HepG2 (cell line): Measurements from ENCODE around the gene NNAT. TPM values are rescaled to one million over a fixed set of nuclear protein-coding genes. Genes with fewer than 3 reads are reported as not detected.
A peak's percentile ranks its signal among the peaks of the same experiment; 100 is the strongest.

Source experiments
- CSRNP2 ChIP-seq: sonication (generic); formaldehyde crosslinking; conservative IDR thresholded peaks from 2 replicates; pipeline ENCODE4 v1.8.0; 2022; ENCODE audit warnings: low read depth, missing genetic modification reagents
- CTCF ChIP-seq: sonication (generic); formaldehyde crosslinking; IDR thresholded peaks from 2 replicates; pipeline ENCODE4 v1.5.0; 2020; ENCODE audit warnings: mild to moderate bottlenecking, missing genetic modification reagents, moderate library complexity
- DPF2 ChIP-seq: sonication (generic); formaldehyde crosslinking; IDR thresholded peaks from 2 replicates; pipeline ENCODE4 v1.4.0; 2020; ENCODE audit warnings: mild to moderate bottlenecking, low read depth, missing genetic modification reagents, borderline replicate concordance
- GLMP ChIP-seq: sonication (generic); formaldehyde crosslinking; IDR thresholded peaks from 2 replicates; pipeline ENCODE4 v1.9.0; 2021; ENCODE audit warnings: missing genetic modification reagents, mild to moderate bottlenecking, borderline replicate concordance
- HOXA3 ChIP-seq: sonication (generic); formaldehyde crosslinking; IDR thresholded peaks from 2 replicates; pipeline ENCODE4 v1.5.0; 2020; ENCODE audit warnings: missing genetic modification reagents
- IRF9 ChIP-seq: sonication (generic); formaldehyde crosslinking; IDR thresholded peaks from 2 replicates; pipeline ENCODE4 v1.8.0; 2022; ENCODE audit warnings: missing genetic modification reagents, mild to moderate bottlenecking, borderline replicate concordance
- KDM3A ChIP-seq: IDR thresholded peaks from 2 replicates; pipeline ENCODE4 v1.6.1; 2018; ENCODE audit warnings: low read depth, missing compliant biosample characterization
- MAFG ChIP-seq: sonication (generic); formaldehyde crosslinking; IDR thresholded peaks from 2 replicates; pipeline ENCODE4 v1.5.1; 2020; ENCODE audit warnings: mild to moderate bottlenecking, missing genetic modification reagents
- PRDM10 ChIP-seq: sonication (generic); formaldehyde crosslinking; IDR thresholded peaks from 2 replicates; pipeline ENCODE4 v1.4.0; 2020; ENCODE audit warnings: low read depth, missing genetic modification reagents
- TSC22D2 ChIP-seq: sonication (generic); formaldehyde crosslinking; IDR thresholded peaks from 2 replicates; pipeline ENCODE4 v1.5.1; 2020; ENCODE audit warnings: missing genetic modification reagents, mild to moderate bottlenecking, borderline replicate concordance
- ZBTB49 ChIP-seq: sonication (generic); formaldehyde crosslinking; IDR thresholded peaks from 2 replicates; pipeline ENCODE4 v1.4.0; 2020; ENCODE audit warnings: missing genetic modification reagents, borderline replicate concordance
- ZNF136 ChIP-seq: sonication (generic); formaldehyde crosslinking; IDR thresholded peaks from 2 replicates; pipeline ENCODE4 v1.8.1; 2022; ENCODE audit warnings: low read depth, mild to moderate bottlenecking, moderate library complexity, missing genetic modification reagents
- ZNF383 ChIP-seq: sonication (generic); formaldehyde crosslinking; IDR thresholded peaks from 2 replicates; pipeline ENCODE4 v1.4.0; 2020; ENCODE audit warnings: missing genetic modification reagents, mild to moderate bottlenecking, borderline replicate concordance
- ZNF749 ChIP-seq: sonication (generic); formaldehyde crosslinking; IDR thresholded peaks from 2 replicates; pipeline ENCODE4 v1.8.0; 2022; ENCODE audit warnings: mild to moderate bottlenecking, missing genetic modification reagents, moderate library complexity, borderline replicate concordance
- polyA plus RNA-seq, 8 experiments: library from polyadenylated mRNA; depleted of rRNA in 3 of 8; stranded (reverse) in 7 of 8; unstranded in 1 of 8; fragments of >200 nt; fragmentation: Illumina TruSeq in 4 of 8; extraction: Trizol in 4 of 8; gene quantifications; 2 replicates each; pipeline versions ENCODE4 v1.2.1 to v1.2.3, GENCODE V29; 2011 to 2016; ENCODE audit warnings: low read depth in 4 of 8, missing spikeins in 1 of 8, mixed read lengths in 1 of 8; ENCODE audit not compliant: insufficient read depth in 1 of 8
- total RNA-seq, 5 experiments: library from RNA; depleted of rRNA; stranded (reverse); fragments of >200 nt; fragmentation: Illumina TruSeq; extraction: Trizol; gene quantifications; 2 replicates each; pipeline ENCODE4 v1.2.3, GENCODE V29; 2016; ENCODE audit warnings: low read depth in 1 of 5

The NNAT gene
- total and polyA plus RNA-seq, 2 of the 13 experiments (the other 11 are each of a cell fraction or from before 2014, with no cell fraction given), result not detected

- TF ChIP-seq PRDM10 (CRISPR knock-in tag), result no peak
- TF ChIP-seq GLMP, result no peak
- 0 out of 2 replicates have a peak, but pooled peaks have one; percentile 41 for TF ChIP-seq IRF9 (CRISPR knock-in tag)
- peak; percentile 87; the same call in 1 of the 2 replicates for TF ChIP-seq KDM3A (CRISPR knock-in tag)
- TF ChIP-seq HOXA3, result no peak
- no peak for TF ChIP-seq ZBTB49 (CRISPR knock-in tag)
- no peak for TF ChIP-seq DPF2 (CRISPR knock-in tag)
- TF ChIP-seq ZNF749 (CRISPR knock-in tag), result no peak
- TF ChIP-seq ZNF136 (CRISPR knock-in tag), result no peak
- TF ChIP-seq CTCF (CRISPR knock-in tag), result peak; percentile 99
- TF ChIP-seq MAFG (CRISPR knock-in tag), result no peak
- no peak for TF ChIP-seq TSC22D2 (CRISPR knock-in tag)
- TF ChIP-seq CSRNP2, result no peak
- TF ChIP-seq ZNF383 (CRISPR knock-in tag), result 0 out of 2 replicates have a peak, but pooled peaks have one; percentile 54
Observed at GRCh38 chr20:37564388-37565133, 43.5 kb downstream of the NNAT start (continued).
